IPS-18a (cell line): ENCODE measurements around the gene IP6K2.
A peak's percentile ranks its signal among the peaks of the same experiment; 100 is the strongest.

Experiments
- H3K27ac ChIP-seq: one replicate; pipeline ENCODE4 v1.5.1; 2013; ENCODE audit warnings: low read length
- H3K27me3 ChIP-seq: one replicate; pipeline ENCODE4 v1.6.1; 2013; ENCODE audit warnings: mild to moderate bottlenecking, low read length; ENCODE audit not compliant: control insufficient read depth, insufficient read depth
- H3K36me3 ChIP-seq: one replicate; pipeline ENCODE4 v1.6.1; 2013; ENCODE audit warnings: low read depth, low read length; ENCODE audit not compliant: control insufficient read depth
- H3K4me1 ChIP-seq: one replicate; pipeline ENCODE4 v1.6.1; 2013; ENCODE audit warnings: low read depth, low read length; ENCODE audit not compliant: control insufficient read depth
- H3K4me3 ChIP-seq: one replicate; pipeline ENCODE4 v1.5.1; 2013; ENCODE audit warnings: low read length
- H3K9ac ChIP-seq: one replicate; pipeline ENCODE4 v1.6.1; 2013; ENCODE audit warnings: mild to moderate bottlenecking, low read length, moderate library complexity
- H3K9me3 ChIP-seq: one replicate; pipeline ENCODE4 v1.6.1; 2013; ENCODE audit warnings: low read depth, low read length; ENCODE audit not compliant: control insufficient read depth

The IP6K2 gene

GRCh38 chr3:48678566-48679380 is 38.2 kb downstream of the IP6K2 start:
- Histone ChIP-seq H3K27me3 (no peaks in the 10 kb centered on the region), H3K27ac (no peak overlapping the region), H3K4me1 (no peaks in the 10 kb centered on the region), H3K9me3 (no peaks in the 10 kb centered on the region), H3K9ac (no peak overlapping the region), H3K4me3 (no peak overlapping the region), H3K36me3 (peaks cover 64% of the 10 kb centered on the region)

- H3K27ac ChIP-seq = no peak overlapping the region
- H3K4me3 ChIP-seq = no peak overlapping the region
- no peaks in the 10 kb centered on the region for H3K27me3 ChIP-seq
- H3K9ac ChIP-seq = no peak overlapping the region
- H3K36me3 ChIP-seq = peaks cover 65% of the 10 kb centered on the region
- H3K9me3 ChIP-seq = no peaks in the 10 kb centered on the region
- no peaks in the 10 kb centered on the region for H3K4me1 ChIP-seq
These were observed 39.0 kb downstream of the IP6K2 start for GRCh38 chr3:48678056-48678455.

- H3K9ac ChIP-seq = no peak overlapping the region
- H3K4me1 ChIP-seq = no peaks in the 10 kb centered on the region
- no peaks in the 10 kb centered on the region for H3K27me3 ChIP-seq
- H3K36me3 ChIP-seq = peaks cover 40% of the 10 kb centered on the region
- H3K27ac ChIP-seq = no peak overlapping the region
- no peak overlapping the region for H3K4me3 ChIP-seq
- H3K9me3 ChIP-seq = no peaks in the 10 kb centered on the region
These were observed 42.5 kb downstream of the IP6K2 start for GRCh38 chr3:48674505-48674904.

- Histone ChIP-seq H3K27ac (no peak overlapping the region), H3K36me3 (peaks cover 22% of the 10 kb centered on the region), H3K9me3 (no peaks in the 10 kb centered on the region), H3K27me3 (no peaks in the 10 kb centered on the region), H3K9ac (no peak overlapping the region), H3K4me1 (no peaks in the 10 kb centered on the region), H3K4me3 (no peak overlapping the region)
These were observed 44.5 kb downstream of the IP6K2 start for GRCh38 chr3:48672522-48672921.

- Histone ChIP-seq H3K27me3 (no peaks in the 10 kb centered on the region), H3K9me3 (no peaks in the 10 kb centered on the region), H3K4me1 (peaks cover 4% of the 10 kb centered on the region), H3K36me3 (no peaks in the 10 kb centered on the region), H3K27ac (no peak overlapping the region), H3K4me3 (no peak overlapping the region), H3K9ac (no peak overlapping the region)
These were observed 52.1 kb downstream of the IP6K2 start for GRCh38 chr3:48664929-48665328.

- H3K9me3 ChIP-seq = no peaks in the 10 kb centered on the region
- H3K27me3 ChIP-seq = no peaks in the 10 kb centered on the region
- peaks cover 3% of the 10 kb centered on the region for H3K36me3 ChIP-seq
- H3K27ac ChIP-seq = no peak overlapping the region
- H3K4me3 ChIP-seq = peak overlapping the region; percentile 71
- no peak overlapping the region for H3K9ac ChIP-seq
- peaks cover 4% of the 10 kb centered on the region for H3K4me1 ChIP-seq
These were observed 52.7 kb downstream of the IP6K2 start for GRCh38 chr3:48664313-48664644.

- H3K36me3 ChIP-seq = peaks cover 5% of the 10 kb centered on the region
- peak overlapping the region; percentile 94 for H3K9ac ChIP-seq
- peak overlapping the region; percentile 71 for H3K4me3 ChIP-seq
- H3K27ac ChIP-seq = peak overlapping the region; percentile 78
- H3K27me3 ChIP-seq = no peaks in the 10 kb centered on the region
- H3K9me3 ChIP-seq = no peaks in the 10 kb centered on the region
- peaks cover 4% of the 10 kb centered on the region for H3K4me1 ChIP-seq
These were observed 53.3 kb downstream of the IP6K2 start for GRCh38 chr3:48663489-48664312.

- H3K27ac ChIP-seq = peak within 1 kb of the TSS; percentile 78
- peak within 1 kb of the TSS; percentile 94 for H3K9ac ChIP-seq
These were observed 54.1 kb downstream of the IP6K2 start, which contains the start of gene CELSR3 for GRCh38 chr3:48662753-48663488. Gene CELSR3, minus strand, starts transcription at chr3:48662886. Its CDS starts 252 bp downstream, at chr3:48662634.

GRCh38 chr3:48662145-48662752 is 54.8 kb downstream of the IP6K2 start:
- peaks cover 4% of the 10 kb centered on the region for H3K4me1 ChIP-seq
- no peaks in the 10 kb centered on the region for H3K27me3 ChIP-seq
- H3K9me3 ChIP-seq = no peaks in the 10 kb centered on the region
- H3K27ac ChIP-seq = no peak overlapping the region
- H3K4me3 ChIP-seq = peak overlapping the region; percentile 56
- H3K36me3 ChIP-seq = peaks cover 5% of the 10 kb centered on the region
- H3K9ac ChIP-seq = no peak overlapping the region

More at GRCh38 chr3:48662753-48663488, 54.1 kb downstream of the IP6K2 start, which contains the start of gene CELSR3:
- peak within 1 kb of the TSS; percentile 71 for H3K4me3 ChIP-seq
- peaks cover 4% of the 10 kb centered on the region for H3K4me1 ChIP-seq
- H3K36me3 ChIP-seq = peaks cover 5% of the 10 kb centered on the region
- no peaks in the 10 kb centered on the region for H3K27me3 ChIP-seq
- H3K9me3 ChIP-seq = no peaks in the 10 kb centered on the region

- H3K9ac ChIP-seq = no peak overlapping the region
- H3K36me3 ChIP-seq = peaks cover 5% of the 10 kb centered on the region
- peaks cover 4% of the 10 kb centered on the region for H3K4me1 ChIP-seq
- no peaks in the 10 kb centered on the region for H3K27me3 ChIP-seq
- no peak overlapping the region for H3K27ac ChIP-seq
- peak overlapping the region; percentile 56 for H3K4me3 ChIP-seq
- H3K9me3 ChIP-seq = no peaks in the 10 kb centered on the region
These were observed 55.4 kb downstream of the IP6K2 start for GRCh38 chr3:48661501-48662144.
